ENCODE measurements around the gene MCRIP2.
"Not testable (repeated sequence)": the region's sequence is repeated elsewhere in the genome, so short reads cannot be mapped to it uniquely, and the experiment has no call there.

The MCRIP2 gene

GRCh38 chr16:641326-642188 lies at the start of gene MCRIP2:
Gene MCRIP2, plus strand, starts transcription at chr16:641828. Its CDS starts 164 bp downstream, at chr16:641992.
- peak; percentile 80 for DNase-seq

DNA sequence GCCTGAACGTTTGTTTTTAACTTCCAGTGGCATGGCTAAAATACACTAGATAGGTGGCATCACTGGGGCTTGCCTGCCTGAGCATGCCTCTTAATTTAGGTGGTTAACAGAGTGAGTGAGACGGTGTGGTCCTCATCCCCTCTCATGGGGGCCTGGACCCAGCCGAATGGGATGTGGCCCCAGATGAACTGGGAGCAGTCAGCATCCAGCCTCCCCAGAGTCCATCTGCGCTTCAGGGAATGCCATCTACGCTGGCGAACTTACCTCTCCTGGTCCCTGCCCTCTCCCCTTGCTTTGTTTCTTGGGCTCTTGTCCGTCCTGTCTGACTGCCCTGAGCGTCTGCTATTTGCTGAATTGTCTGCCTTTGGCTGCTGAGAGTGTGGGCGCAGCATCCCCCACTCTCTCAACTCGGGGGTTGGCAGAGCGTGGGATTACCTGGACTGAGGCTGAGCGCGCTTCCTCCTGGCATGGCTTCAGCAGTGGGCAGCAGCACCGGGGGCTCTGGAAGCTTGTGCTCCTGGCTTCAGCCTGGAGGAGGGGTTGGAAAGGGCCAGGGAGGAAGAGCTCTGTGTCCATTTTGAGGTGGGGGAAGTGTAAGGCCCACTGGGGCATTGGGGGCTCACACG lies 49.6 kb upstream of the MCRIP2 start:
- no peak for DNase-seq

DNA sequence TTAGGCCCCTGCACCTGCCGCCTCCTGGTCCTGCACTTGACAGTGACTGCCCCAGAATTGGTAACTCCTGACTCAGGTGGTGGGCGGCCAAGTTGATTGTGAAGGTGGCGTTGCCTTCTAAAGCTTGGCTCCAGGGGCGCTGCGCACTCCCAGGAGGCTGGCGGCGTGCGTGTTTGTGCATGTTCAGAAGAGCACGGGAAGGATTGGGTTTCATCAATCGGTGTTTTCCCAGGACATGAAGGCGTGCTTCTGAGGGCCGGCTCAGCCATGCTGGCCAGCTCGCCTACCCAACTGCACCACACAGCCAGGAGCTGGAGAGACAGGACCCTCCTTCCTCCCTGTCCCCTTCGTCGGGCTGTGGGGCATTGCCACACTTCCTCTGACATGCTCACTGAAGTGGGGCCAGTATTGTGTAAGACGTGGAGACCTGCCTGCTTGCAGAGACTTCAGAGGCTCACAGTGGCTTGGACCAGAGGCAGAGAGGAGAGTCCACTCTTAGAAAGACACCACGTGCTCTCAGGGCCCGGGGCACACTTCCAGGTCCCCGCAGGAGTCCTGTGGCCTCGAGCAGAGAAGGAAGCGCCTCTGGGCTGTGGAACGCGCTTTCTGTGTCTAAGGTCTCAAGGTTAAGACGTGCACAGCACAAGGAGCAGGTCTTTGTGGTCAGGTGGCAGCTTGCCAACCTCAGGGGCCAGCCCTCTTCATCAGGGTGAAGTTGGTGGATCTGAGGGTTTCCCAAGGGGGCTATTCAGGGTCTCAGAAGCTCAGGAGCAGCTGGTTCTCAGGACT lies 48.9 kb upstream of the MCRIP2 start:
- no peak for DNase-seq

DNA sequence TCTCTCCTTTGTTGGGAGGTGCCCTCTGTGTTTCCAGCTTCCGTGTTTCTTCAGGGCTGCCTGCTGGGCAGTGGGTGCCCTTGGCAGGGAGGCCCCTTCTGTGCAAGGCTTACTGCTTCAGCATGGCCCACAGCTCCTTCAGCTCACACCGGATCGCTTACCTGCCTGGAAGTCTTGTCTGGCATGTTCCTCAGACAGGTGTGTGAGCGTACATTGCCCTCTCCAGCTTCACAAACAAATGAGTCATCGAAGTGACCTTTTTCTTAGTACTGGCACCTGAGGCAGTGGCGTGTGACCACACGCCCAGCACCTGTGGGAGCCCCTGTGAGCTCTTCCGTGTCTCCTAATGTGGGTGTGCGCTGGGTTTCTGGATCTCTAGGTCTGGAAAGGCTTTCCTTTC lies 48.2 kb upstream of the MCRIP2 start:
- no peak for DNase-seq

DNA sequence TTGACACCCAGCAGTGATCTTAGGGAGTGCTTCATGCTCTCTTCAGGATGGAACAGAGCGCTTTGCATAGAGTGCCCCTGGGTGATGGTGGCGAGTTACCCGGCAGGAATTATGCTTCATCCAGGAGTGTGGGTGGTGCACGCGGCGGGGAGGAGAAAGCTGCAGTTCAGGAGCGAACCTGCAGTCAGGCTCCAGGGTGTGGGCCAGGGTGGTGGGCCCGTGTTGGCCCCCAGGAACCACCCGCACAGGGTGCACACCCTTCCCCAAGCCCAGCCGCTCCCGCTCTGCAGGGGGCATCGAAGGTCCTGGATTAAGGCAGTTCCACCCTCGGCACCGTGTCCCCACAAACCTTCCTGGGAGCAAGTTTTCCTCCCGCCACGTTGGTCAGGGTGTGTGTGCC lies 47.8 kb upstream of the MCRIP2 start:
- DNase-seq, result no peak

DNA sequence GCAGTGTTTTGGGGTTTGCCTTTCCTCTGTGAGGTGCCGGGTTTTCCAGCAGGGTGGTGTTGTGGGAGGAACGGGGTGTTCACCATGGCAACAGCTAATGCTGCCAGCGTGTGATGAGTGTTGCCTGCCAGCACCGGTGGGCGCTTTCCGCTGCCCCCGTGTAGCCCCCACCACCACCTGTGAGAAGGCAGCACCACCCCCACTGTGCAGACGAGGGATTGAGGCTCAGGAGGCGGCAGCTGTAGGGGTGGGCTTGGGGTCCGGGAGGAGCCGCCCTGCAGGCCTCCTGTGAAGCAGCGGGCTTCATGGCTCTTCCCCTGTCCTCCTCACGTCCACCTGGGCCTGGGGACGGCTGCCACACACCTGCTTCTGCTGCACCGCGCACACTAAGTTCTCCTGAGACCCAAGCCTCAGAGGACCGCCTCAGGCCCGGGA lies 46.5 kb upstream of the MCRIP2 start:
- no peak for DNase-seq

DNA sequence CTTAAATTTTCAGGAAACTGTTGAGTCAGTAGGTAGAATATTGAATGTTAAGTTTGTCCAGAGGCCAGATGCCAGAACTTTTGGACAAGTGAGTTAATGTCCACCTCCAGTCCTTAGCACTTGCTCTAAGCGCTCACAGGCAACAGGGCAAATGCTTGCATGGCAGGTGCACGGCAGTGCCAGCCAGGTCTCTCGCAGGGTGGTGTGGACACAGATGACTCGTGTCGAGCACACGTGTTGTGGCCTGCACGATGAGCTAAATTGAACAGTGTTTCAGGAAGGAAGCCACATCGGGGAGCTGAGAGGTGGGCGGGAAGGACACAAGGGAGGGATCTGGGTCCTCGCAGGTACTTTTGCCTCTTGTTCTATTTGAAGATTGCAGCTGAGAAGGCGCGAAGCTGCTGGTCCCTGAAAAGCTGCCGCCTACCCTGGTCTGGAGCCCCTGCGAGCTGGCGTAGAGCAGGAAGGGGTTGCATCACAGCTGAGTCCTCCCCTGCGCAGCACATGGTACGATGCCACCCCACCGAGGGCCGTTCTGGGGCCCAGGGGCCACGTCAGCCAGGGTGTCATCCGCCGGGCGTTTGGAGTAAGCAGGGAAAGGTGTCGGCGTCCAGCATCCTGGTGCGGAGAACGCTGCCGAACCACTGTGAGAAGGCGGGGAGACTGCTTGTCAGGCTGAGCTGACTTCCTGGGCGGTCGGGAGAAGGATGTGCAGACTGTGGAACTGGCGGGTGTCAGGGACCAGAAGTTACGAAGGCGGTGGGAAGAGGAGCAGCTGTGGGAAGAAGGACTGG lies 45.5 kb upstream of the MCRIP2 start:
- no peak for DNase-seq

- DNase-seq, result no peak
Measured at GRCh38 chr16:596736-597060, 44.9 kb upstream of the MCRIP2 start.

DNA sequence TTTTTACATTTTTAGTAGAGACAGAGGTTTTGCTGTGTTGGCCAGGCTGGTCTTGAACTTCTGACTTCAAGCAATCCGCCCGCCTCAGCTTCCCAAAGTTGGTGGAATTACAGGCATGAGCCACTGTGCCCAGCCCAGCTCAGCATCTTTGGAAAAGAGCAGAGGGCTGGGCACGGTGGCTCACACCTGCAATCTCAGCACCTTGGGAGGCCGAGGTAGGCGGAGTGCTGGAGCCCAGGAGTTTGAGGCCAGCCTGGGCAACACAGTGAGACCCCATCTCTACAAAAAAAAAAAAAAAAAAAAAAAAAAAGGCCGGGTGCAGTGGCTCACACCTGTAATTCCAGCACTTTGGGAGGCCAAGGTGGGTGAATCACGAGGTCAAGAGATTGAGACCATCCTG lies 44.0 kb upstream of the MCRIP2 start:
- not testable (repeated sequence) for DNase-seq

GRCh38 chr16:598823-599739 lies 42.5 kb upstream of the MCRIP2 start:
- no peak for DNase-seq

GRCh38 chr16:600781-601180 lies 40.8 kb upstream of the MCRIP2 start:
- no peak for DNase-seq

DNA sequence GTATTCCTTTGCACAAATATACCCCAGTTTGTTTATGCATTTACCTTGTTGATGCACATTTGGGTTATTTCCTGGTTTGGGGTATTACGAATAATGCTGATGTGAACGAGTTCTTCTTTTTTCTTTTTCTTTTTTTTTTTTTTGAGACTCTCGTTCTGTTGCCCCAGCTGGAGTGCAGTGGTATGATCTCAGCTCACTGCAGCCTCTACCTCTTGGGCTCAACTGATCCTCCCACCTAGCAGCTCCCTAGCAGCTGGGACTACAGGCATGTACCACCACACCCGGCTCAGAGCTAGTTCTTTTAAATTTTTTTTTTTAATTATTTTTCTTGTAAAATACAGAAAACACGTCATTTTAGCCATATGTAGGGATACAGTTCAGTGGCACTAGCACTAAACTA lies 37.7 kb upstream of the MCRIP2 start:
- DNase-seq, result no peak

DNA sequence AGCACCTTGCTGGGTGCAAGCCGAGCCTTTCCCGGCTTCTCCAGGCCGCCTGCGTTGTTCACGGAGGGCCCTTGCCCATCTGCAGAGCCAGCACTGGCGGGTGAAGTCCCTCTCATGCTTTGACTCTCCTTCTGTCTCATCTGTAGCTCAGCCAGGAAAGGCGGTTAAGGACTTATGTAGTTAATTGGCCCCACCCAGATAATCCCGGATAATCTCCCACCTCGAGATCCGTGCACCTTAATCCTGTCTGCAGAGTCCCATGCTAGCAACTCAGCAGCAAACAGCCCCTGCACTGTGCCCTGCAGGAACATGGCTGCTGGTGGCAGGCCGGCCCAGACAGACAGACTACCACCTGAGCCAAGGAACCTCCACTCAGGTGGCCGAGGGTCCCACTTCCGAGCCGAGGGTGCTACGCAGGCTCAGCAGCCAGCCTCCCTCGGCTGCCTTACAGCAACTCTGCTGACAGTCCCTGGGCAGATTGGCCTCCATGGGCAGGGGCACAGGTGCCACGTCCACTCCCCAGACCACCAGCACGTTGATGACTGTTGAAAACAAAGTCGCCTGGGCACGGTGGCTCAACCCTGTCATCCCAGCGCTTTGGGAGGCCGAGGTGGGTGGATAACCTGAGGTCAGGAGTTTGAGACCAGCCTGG lies 34.8 kb upstream of the MCRIP2 start:
- DNase-seq, result no peak

DNA sequence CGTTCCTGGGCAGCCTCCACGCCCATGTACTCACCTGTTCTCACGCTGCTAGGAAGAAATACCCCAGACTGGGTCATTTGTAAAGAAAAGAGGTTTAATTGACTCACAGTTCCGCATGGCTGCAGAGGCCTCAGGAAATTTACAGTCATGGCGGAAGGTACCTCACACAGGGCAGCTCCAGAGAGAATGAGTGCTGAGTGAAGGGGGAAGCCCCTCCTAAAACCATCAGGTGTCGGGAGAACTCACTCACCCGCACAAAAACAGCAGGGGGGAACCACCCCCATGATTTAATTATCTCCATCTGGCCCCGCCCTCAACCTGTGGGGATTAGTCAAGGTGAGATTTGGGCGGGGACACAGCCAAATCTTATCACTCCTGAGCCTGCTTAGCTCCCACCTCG lies 33.6 kb upstream of the MCRIP2 start:
- no peak for DNase-seq

DNA sequence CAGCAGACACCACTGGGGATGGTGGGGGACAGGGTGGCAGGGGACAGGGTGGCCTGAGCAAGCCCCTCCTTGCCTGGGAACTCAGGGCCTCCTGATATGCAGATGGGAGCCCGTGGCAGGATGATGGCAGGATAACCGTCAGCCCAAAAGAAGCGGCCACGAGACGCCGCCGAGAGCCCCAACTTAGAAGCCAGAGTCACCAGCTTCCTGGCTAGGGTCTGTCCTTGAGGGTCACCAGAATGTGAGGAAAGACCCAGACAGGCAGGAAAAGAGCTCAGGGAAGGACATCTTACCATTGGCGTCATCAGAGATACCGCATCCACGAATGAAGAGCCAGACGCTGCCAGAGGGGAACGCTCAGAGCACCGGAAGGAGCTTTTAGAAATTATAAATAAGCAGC lies 32.3 kb upstream of the MCRIP2 start:
- DNase-seq, result no peak

GRCh38 chr16:609984-610383 lies 31.6 kb upstream of the MCRIP2 start:
- no peak for DNase-seq

DNA sequence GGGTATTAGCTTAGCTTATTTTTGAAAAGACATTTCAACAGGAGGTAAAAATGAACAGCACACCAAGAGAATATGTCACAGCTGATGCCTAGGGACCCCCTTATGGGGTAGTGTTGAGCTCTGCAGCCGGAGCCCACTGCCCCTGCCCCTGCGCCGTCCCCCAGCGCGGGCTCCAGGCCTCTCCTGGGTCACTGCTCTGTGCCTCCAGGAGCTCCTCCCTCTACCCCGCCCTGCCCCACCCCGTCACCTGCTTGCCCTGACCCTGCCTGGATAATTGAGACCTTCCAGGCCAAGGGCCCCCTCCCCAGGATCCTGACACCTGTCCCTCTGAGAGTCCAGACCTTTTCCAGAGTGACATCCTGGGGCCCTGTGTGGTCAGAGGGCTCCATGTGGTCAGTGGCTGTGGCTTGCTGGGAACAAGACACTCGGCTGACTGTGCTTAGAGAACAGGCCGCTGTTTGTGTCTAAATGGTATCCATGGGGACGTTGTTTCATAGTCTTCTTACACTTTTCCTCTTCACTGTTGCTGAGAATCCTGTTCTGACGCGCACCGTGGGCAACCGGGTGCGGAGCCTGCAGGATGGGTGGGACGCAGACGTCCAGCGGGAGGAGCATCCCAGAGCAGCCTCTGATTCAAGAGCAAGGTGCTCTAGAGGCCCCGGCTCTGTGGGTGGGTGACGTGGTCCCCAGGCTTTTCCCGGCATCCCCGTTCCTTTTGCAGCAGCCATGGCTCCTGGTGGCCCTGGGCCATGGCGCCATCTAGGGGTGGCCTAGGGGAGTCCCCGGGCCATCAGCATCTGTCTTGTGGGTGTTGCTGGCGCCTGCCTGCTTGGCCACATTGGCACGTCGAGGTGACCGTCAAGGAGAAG lies 30.9 kb upstream of the MCRIP2 start:
- DNase-seq, result no peak

GRCh38 chr16:615122-615521 lies 26.5 kb upstream of the MCRIP2 start:
- no peak for DNase-seq

GRCh38 chr16:616733-617586 lies 24.7 kb upstream of the MCRIP2 start:
- no peak for DNase-seq
